ENCODE results near the gene SDC3. TPM values are rescaled to one million over a fixed set of nuclear protein-coding genes. Genes with fewer than 3 reads are reported as not detected.

The SDC3 gene
- total RNA-seq, 1 donor from 2014 or later: 0.71 TPM

DNA sequence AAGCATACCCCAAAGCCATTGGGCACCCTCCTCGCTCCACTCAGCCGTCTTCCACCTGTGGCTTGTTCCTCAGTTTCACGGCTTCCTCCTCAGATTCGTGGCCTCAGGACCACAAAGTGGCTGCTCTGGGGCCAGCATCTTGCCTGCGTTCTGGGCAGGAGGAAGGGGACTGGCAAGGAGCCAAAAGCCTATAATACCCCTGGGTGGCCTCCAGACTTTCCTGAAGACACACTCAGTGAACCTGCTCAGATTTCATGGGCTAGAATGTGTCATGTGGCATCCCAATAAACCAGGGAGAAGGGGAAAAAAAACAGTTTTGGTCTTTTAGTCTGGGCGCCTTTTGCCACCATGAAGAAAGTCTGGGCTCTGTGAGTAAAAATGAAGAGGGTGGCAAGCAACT is 62.0 kb downstream of the SDC3 start:
- H3K27ac Mint-ChIP-seq: no peak overlapping the region
- CTCF ChIA-PET: interaction anchor here (1.0 kb wide), 1 partner anchor 45 kb away, joined by 4 read pairs; no protein-coding TSS in a partner anchor

DNA sequence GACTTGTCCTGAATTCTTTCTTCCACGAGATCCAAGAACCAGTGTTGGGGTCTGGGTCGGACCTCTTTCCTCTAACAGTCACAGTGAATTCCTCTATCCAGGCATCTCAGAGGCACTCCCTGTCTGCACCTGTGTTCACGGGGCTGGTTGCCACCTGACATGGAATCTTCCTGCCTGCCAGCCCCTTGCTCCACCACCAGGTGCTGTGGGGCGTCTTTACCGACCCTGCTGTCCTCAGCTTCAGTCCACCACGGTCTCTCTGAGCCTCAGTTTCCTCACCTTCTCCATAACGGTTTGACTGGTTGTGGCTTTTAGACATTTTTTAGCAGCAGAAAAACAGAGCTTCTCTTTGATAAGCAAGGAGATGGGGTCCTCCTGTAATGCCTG is 62.7 kb downstream of the SDC3 start:
- DNase-seq (no peak), ATAC-seq (ENCODE audit: low read depth) (no peak)
- TF ChIP-seq, protein P1, sequence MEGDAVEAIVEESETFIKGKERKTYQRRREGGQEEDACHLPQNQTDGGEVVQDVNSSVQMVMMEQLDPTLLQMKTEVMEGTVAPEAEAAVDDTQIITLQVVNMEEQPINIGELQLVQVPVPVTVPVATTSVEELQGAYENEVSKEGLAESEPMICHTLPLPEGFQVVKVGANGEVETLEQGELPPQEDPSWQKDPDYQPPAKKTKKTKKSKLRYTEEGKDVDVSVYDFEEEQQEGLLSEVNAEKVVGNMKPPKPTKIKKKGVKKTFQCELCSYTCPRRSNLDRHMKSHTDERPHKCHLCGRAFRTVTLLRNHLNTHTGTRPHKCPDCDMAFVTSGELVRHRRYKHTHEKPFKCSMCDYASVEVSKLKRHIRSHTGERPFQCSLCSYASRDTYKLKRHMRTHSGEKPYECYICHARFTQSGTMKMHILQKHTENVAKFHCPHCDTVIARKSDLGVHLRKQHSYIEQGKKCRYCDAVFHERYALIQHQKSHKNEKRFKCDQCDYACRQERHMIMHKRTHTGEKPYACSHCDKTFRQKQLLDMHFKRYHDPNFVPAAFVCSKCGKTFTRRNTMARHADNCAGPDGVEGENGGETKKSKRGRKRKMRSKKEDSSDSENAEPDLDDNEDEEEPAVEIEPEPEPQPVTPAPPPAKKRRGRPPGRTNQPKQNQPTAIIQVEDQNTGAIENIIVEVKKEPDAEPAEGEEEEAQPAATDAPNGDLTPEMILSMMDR (IDR thresholded peaks at IDR 0.05): no peak
- no peaks in the 10 kb centered on the region for H3K36me3 Mint-ChIP-seq (ENCODE audit: low read depth)
- H3K27ac Mint-ChIP-seq: no peak overlapping the region
- H3K4me1 Mint-ChIP-seq: no peaks in the 10 kb centered on the region
- peaks cover 70% of the 10 kb centered on the region for H3K27me3 Mint-ChIP-seq
- POLR2A ChIA-PET: interaction anchor here (0.5 kb wide), 1 partner anchor 77 kb away, joined by 4 read pairs; no protein-coding TSS in a partner anchor
- intact Hi-C loops (cut with micrococcal nuclease): no loop called here
- H3K9me3 Mint-ChIP-seq: no peaks in the 10 kb centered on the region
- no peak overlapping the region for H3K4me3 Mint-ChIP-seq
- CTCF ChIA-PET: interaction anchor here (1.0 kb wide), 1 partner anchor 45 kb away, joined by 4 read pairs; no protein-coding TSS in a partner anchor

More for the DNA sequence above, 62.0 kb downstream of the SDC3 start:
- no peak overlapping the region for H3K4me3 Mint-ChIP-seq
- H3K36me3 Mint-ChIP-seq (ENCODE audit: low read depth): no peaks in the 10 kb centered on the region
- ATAC-seq (ENCODE audit: low read depth): no peak
- H3K27me3 Mint-ChIP-seq: peaks cover 63% of the 10 kb centered on the region
- no peak for DNase-seq
- intact Hi-C loops (cut with micrococcal nuclease): no loop called here
- H3K9me3 Mint-ChIP-seq: no peaks in the 10 kb centered on the region
- H3K4me1 Mint-ChIP-seq: no peaks in the 10 kb centered on the region
- TF ChIP-seq, protein P1 (IDR thresholded peaks at IDR 0.05): no peak
- POLR2A ChIA-PET: no interaction called here

DNA sequence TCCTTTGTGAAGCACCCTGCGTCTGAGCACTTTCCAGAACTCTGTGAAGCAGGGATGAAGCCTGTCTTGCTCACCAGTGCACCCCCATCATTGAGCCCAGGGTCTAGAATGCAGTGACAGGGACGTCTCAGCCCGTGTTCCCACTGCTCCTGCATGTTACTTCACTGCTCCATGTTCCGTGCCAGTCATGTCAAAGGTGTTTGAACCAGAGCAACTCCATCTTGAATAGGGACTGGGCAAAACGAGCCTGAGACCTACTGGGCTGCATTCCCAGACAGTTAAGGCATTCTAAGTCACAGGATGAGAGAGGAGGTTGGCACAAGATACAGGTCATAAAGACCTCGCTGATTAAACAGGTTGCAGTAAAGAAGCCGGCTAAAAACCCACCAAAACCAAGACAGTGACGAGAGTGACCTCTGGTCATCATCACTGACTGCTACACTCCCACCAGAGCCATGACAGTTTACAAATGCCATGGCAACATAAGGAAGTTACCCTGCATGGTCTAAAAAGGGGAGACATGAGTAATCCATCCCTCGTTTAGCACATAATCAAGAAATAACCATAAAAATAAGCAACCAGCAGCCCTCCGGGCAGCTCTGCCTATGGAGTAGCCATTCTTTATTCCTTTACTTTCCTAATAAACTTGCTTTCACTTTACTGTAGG is 63.2 kb downstream of the SDC3 start:
- TF ChIP-seq, protein P1 (IDR thresholded peaks at IDR 0.05): no peak
- intact Hi-C loops (cut with micrococcal nuclease): no loop called here
- ATAC-seq (ENCODE audit: low read depth) (no peak), DNase-seq (no peak)
- CTCF ChIA-PET: interaction anchor here (1.0 kb wide), 1 partner anchor 44 kb away, joined by 4 read pairs; no protein-coding TSS in a partner anchor
- no peaks in the 10 kb centered on the region for H3K9me3 Mint-ChIP-seq
- POLR2A ChIA-PET: no interaction called here
- peaks cover 71% of the 10 kb centered on the region for H3K27me3 Mint-ChIP-seq
- no peak overlapping the region for H3K27ac Mint-ChIP-seq
- no peaks in the 10 kb centered on the region for H3K4me1 Mint-ChIP-seq
- H3K36me3 Mint-ChIP-seq (ENCODE audit: low read depth): no peaks in the 10 kb centered on the region
- no peak overlapping the region for H3K4me3 Mint-ChIP-seq

DNA sequence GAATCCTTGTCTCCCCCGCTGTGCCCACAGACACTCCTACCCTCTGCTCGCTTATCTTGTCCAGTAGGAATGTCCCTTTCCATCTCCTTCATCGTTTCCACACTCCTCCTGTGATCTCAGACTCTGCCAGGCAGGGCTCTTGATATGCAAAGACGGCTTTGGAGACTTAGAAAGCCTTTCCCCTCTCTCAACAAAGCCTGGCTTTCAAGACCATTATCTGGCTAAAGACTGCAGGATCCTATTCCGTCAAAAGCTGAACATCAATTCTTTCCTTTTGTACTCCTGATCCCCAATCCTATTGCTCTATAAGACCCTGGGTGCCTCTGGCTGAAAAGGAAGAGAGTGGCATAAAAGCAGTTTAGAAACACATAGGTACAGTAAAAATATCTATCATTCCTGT is 63.9 kb downstream of the SDC3 start:
- intact Hi-C loops (cut with micrococcal nuclease): no loop called here

DNA sequence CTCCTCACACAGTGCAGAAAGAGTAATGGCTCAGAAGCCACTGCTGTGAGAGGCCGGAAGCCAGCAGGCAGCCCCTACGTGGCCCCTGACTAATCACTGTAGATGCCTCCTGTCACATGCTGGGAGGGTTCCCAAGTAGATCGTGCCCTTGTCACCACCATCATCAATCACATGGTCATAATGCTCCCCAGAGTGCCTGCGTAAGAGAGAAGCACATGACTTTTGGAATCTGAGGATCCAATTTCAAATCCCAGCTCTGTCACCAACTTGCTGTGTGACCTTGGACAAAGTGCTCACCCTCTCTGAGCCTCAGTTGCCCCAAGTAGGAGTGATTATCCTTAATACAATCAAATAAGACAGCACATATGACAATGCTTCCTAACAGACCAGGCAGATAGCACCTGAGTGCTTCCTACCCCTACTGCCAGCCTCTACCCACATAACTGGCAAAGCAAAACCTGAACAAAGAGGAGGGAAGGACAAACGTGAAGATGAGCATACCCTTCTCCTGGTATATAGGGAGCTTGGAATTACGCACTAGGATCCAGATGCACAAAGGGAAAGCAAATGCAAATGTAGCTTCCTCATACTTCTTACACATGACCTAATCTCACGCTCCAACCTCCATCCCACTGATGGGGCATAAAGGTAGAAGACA is 65.7 kb downstream of the SDC3 start:
- Mint-ChIP-seq H3K4me1 (no peaks in the 10 kb centered on the region), H3K4me3 (no peak overlapping the region), H3K27ac (no peak overlapping the region), H3K9me3 (no peaks in the 10 kb centered on the region), H3K36me3 (ENCODE audit: low read depth) (no peaks in the 10 kb centered on the region), H3K27me3 (peaks cover 66% of the 10 kb centered on the region)
- DNase-seq (no peak), ATAC-seq (ENCODE audit: low read depth) (no peak)
- ChIA-PET CTCF (no interaction called here), POLR2A (no interaction called here)
- TF ChIP-seq, protein P1 (IDR thresholded peaks at IDR 0.05): no peak
- intact Hi-C loops (cut with micrococcal nuclease): no loop called here

More for the DNA sequence above, 63.9 kb downstream of the SDC3 start:
- no peaks in the 10 kb centered on the region for H3K36me3 Mint-ChIP-seq (ENCODE audit: low read depth)
- DNase-seq: no peak
- H3K4me1 Mint-ChIP-seq: no peaks in the 10 kb centered on the region
- H3K4me3 Mint-ChIP-seq: no peak overlapping the region
- H3K27ac Mint-ChIP-seq: no peak overlapping the region
- POLR2A ChIA-PET: no interaction called here
- peaks cover 67% of the 10 kb centered on the region for H3K27me3 Mint-ChIP-seq
- no peaks in the 10 kb centered on the region for H3K9me3 Mint-ChIP-seq
- CTCF ChIA-PET: no interaction called here
- TF ChIP-seq, protein P1 (IDR thresholded peaks at IDR 0.05): no peak
- ATAC-seq (ENCODE audit: low read depth): no peak

Measured in activated B cell treated with CpG ODN at 0.5 μM for 24 hours (primary cell).